Karpas-422 (cell line): ENCODE results near the gene LRRC28. TPM values are rescaled to one million over a fixed set of nuclear protein-coding genes. Genes with fewer than 3 reads are reported as not detected.
"Not testable (repeated sequence)": the region's sequence is repeated elsewhere in the genome, so short reads cannot be mapped to it uniquely, and the experiment has no call there.

Experiments used
- DNase-seq: peaks from one replicate; pipeline ENCODE4 v3.0.0-alpha.2; 2015
- H2AFZ ChIP-seq: fragments of 200-600 bp; sonication (generic); 2 replicates; pipeline ENCODE4 v1.6.1; 2014; ENCODE audit warnings: antibody characterized with exemption, low read length, mixed read lengths
- H3K27ac ChIP-seq: fragments of 200-600 bp; sonication (generic); 2 replicates; pipeline ENCODE4 v1.5.1; 2014; ENCODE audit warnings: mild to moderate bottlenecking, low read length, moderate library complexity
- H3K27me3 ChIP-seq: fragments of 200-600 bp; sonication (generic); 2 replicates; pipeline ENCODE4 v1.6.1; 2014; ENCODE audit warnings: low read length, mixed read lengths
- H3K36me3 ChIP-seq: fragments of 200-600 bp; sonication (generic); 2 replicates; pipeline ENCODE4 v1.6.1; 2014; ENCODE audit warnings: low read length, mixed read lengths; ENCODE audit not compliant: insufficient read depth
- H3K4me1 ChIP-seq: fragments of 200-600 bp; sonication (generic); 2 replicates; pipeline ENCODE4 v1.6.1; 2014; ENCODE audit warnings: mild to moderate bottlenecking, low read length, mixed read lengths
- H3K4me2 ChIP-seq: fragments of 200-600 bp; sonication (generic); 2 replicates; pipeline ENCODE4 v1.6.1; 2014; ENCODE audit warnings: low read length, low read depth, mild to moderate bottlenecking; ENCODE audit not compliant: poor library complexity, severe bottlenecking
- H3K4me3 ChIP-seq: fragments of 200-600 bp; sonication (generic); 2 replicates; pipeline ENCODE4 v1.5.1; 2014; ENCODE audit warnings: mild to moderate bottlenecking, antibody characterized with exemption, low read length, mixed read lengths
- H3K79me2 ChIP-seq: fragments of 200-600 bp; sonication (generic); 2 replicates; pipeline ENCODE4 v1.6.1; 2014; ENCODE audit warnings: mild to moderate bottlenecking, low read length, mixed read lengths
- H3K9ac ChIP-seq: fragments of 200-600 bp; sonication (generic); 2 replicates; pipeline ENCODE4 v1.6.0; 2014; ENCODE audit warnings: low read length
- H3K9me2 ChIP-seq: fragments of 200-600 bp; sonication (generic), shearing (Covaris generic); replicated peaks from 2 replicates; pipeline ENCODE4 v1.6.0; 2014; ENCODE audit warnings: mild to moderate bottlenecking, low read length, moderate library complexity; ENCODE audit not compliant: insufficient read depth
- H3K9me3 ChIP-seq: fragments of 300-700, 200-600 bp; sonication (generic); 2 replicates; pipeline ENCODE4 v1.6.1; 2014; ENCODE audit warnings: low read length, mixed read lengths
- H4K20me1 ChIP-seq: fragments of 200-600 bp; sonication (generic); 2 replicates; pipeline ENCODE4 v1.6.1; 2014; ENCODE audit warnings: mild to moderate bottlenecking, antibody characterized with exemption, low read length, low read depth; ENCODE audit not compliant: insufficient read depth
- total RNA-seq: library from RNA; depleted of rRNA; stranded (reverse); fragments of >200 nt; shearing (Covaris generic); gene quantifications from 2 replicates; pipeline ENCODE4 v1.2.3, GENCODE V29; 2014; ENCODE audit warnings: low replicate concordance

The LRRC28 gene
- total RNA-seq, 1 experiment from 2014 or later: 88.0 TPM

GRCh38 chr15:99401216-99401615 lies 149.9 kb downstream of the LRRC28 start:
- not testable (repeated sequence) for DNase-seq, H3K79me2 ChIP-seq, H3K4me3 ChIP-seq, H4K20me1 ChIP-seq, H3K4me1 ChIP-seq, H3K36me3 ChIP-seq, H3K9ac ChIP-seq, H2AFZ ChIP-seq, H3K27me3 ChIP-seq, H3K9me3 ChIP-seq, H3K4me2 ChIP-seq, H3K27ac ChIP-seq, H3K9me2 ChIP-seq

- Histone ChIP-seq H3K27ac (no peak overlapping the region), H3K36me3 (no peaks in the 10 kb centered on the region), H3K9me3 (no peaks in the 10 kb centered on the region), H3K4me3 (no peak overlapping the region), H3K27me3 (no peaks in the 10 kb centered on the region), H3K4me2 (no peak overlapping the region), H3K9ac (no peak overlapping the region), H3K9me2 (no peaks in the 10 kb centered on the region), H3K4me1 (no peaks in the 10 kb centered on the region), H3K79me2 (no peaks in the 10 kb centered on the region), H4K20me1 (no peaks in the 10 kb centered on the region), H2AFZ (no peak overlapping the region)
- no peak for DNase-seq
Measured at GRCh38 chr15:99402014-99402729, 150.9 kb downstream of the LRRC28 start.

GRCh38 chr15:99403597-99403996 lies 152.3 kb downstream of the LRRC28 start:
- Histone ChIP-seq H3K79me2 (no peaks in the 10 kb centered on the region), H3K27me3 (no peaks in the 10 kb centered on the region), H3K4me2 (no peak overlapping the region), H3K36me3 (no peaks in the 10 kb centered on the region), H3K27ac (no peak overlapping the region), H3K4me1 (no peaks in the 10 kb centered on the region), H3K9me2 (no peaks in the 10 kb centered on the region), H4K20me1 (no peaks in the 10 kb centered on the region), H3K9ac (no peak overlapping the region), H3K9me3 (no peaks in the 10 kb centered on the region), H3K4me3 (no peak overlapping the region), H2AFZ (no peak overlapping the region)
- no peak for DNase-seq

GRCh38 chr15:99404454-99404853 lies 153.2 kb downstream of the LRRC28 start:
- no peaks in the 10 kb centered on the region for H3K36me3 ChIP-seq
- H3K4me3 ChIP-seq: no peak overlapping the region
- H3K27me3 ChIP-seq: no peaks in the 10 kb centered on the region
- no peaks in the 10 kb centered on the region for H4K20me1 ChIP-seq
- no peak overlapping the region for H3K4me2 ChIP-seq
- H3K9ac ChIP-seq: no peak overlapping the region
- no peak overlapping the region for H2AFZ ChIP-seq
- no peak for DNase-seq
- no peaks in the 10 kb centered on the region for H3K79me2 ChIP-seq
- H3K4me1 ChIP-seq: no peaks in the 10 kb centered on the region
- no peaks in the 10 kb centered on the region for H3K9me3 ChIP-seq
- H3K9me2 ChIP-seq: no peaks in the 10 kb centered on the region
- no peak overlapping the region for H3K27ac ChIP-seq

- no peak for DNase-seq
- Histone ChIP-seq H3K79me2 (no peaks in the 10 kb centered on the region), H3K27me3 (no peaks in the 10 kb centered on the region), H3K9me2 (no peaks in the 10 kb centered on the region), H3K36me3 (no peaks in the 10 kb centered on the region), H3K4me2 (no peak overlapping the region), H3K9ac (no peak overlapping the region), H2AFZ (no peak overlapping the region), H3K4me3 (no peak overlapping the region), H3K9me3 (no peaks in the 10 kb centered on the region), H4K20me1 (no peaks in the 10 kb centered on the region), H3K27ac (no peak overlapping the region), H3K4me1 (no peaks in the 10 kb centered on the region)
Measured at GRCh38 chr15:99406120-99406519, 154.8 kb downstream of the LRRC28 start.

- Histone ChIP-seq H3K9me3 (no peaks in the 10 kb centered on the region), H3K9ac (no peak overlapping the region), H3K27ac (no peak overlapping the region), H3K4me3 (no peak overlapping the region), H3K36me3 (no peaks in the 10 kb centered on the region), H4K20me1 (no peaks in the 10 kb centered on the region), H2AFZ (no peak overlapping the region), H3K9me2 (no peaks in the 10 kb centered on the region), H3K79me2 (no peaks in the 10 kb centered on the region), H3K4me1 (no peaks in the 10 kb centered on the region), H3K27me3 (no peaks in the 10 kb centered on the region), H3K4me2 (no peak overlapping the region)
- DNase-seq: no peak
Measured at GRCh38 chr15:99406716-99407487, 155.6 kb downstream of the LRRC28 start.

- no peaks in the 10 kb centered on the region for H3K36me3 ChIP-seq
- H4K20me1 ChIP-seq: no peaks in the 10 kb centered on the region
- no peaks in the 10 kb centered on the region for H3K79me2 ChIP-seq
- H3K27me3 ChIP-seq: no peaks in the 10 kb centered on the region
- H3K4me1 ChIP-seq: no peaks in the 10 kb centered on the region
- H3K9me3 ChIP-seq: no peaks in the 10 kb centered on the region
- no peak overlapping the region for H2AFZ ChIP-seq
- no peaks in the 10 kb centered on the region for H3K9me2 ChIP-seq
- no peak overlapping the region for H3K4me3 ChIP-seq
- no peak overlapping the region for H3K9ac ChIP-seq
- no peak overlapping the region for H3K27ac ChIP-seq
- no peak for DNase-seq
- no peak overlapping the region for H3K4me2 ChIP-seq
Measured at GRCh38 chr15:99407716-99408115, 156.4 kb downstream of the LRRC28 start.

- H3K79me2 ChIP-seq: no peaks in the 10 kb centered on the region
- no peaks in the 10 kb centered on the region for H4K20me1 ChIP-seq
- H3K36me3 ChIP-seq: no peaks in the 10 kb centered on the region
- H3K4me1 ChIP-seq: no peaks in the 10 kb centered on the region
- no peak overlapping the region for H2AFZ ChIP-seq
- no peak overlapping the region for H3K27ac ChIP-seq
- H3K9me2 ChIP-seq: no peaks in the 10 kb centered on the region
- no peak overlapping the region for H3K4me3 ChIP-seq
- H3K9ac ChIP-seq: no peak overlapping the region
- no peaks in the 10 kb centered on the region for H3K9me3 ChIP-seq
- no peaks in the 10 kb centered on the region for H3K27me3 ChIP-seq
- H3K4me2 ChIP-seq: no peak overlapping the region
- no peak for DNase-seq
Measured at GRCh38 chr15:99408236-99409096, 157.2 kb downstream of the LRRC28 start.
